HCT116 (cell line): ENCODE measurements around the gene TMEM178B. TPM values are rescaled to one million over a fixed set of nuclear protein-coding genes. Genes with fewer than 3 reads are reported as not detected.

ENCODE experiments used
- ATAC-seq: fragments of 200-7000 bp; cut with Tn5 transposase; 2 replicates; pipeline ENCODE4 v1.9.1; 2020; ENCODE audit warnings: mild to moderate bottlenecking, moderate library complexity
- Bru-seq: library from RNA; stranded (reverse); fragments of 400-500 nt; gene quantifications from one replicate; lab custom pipeline; 2021; lab: Mats Ljungman, UMichigan
- BruChase-seq, 2 experiments: library from RNA; stranded (reverse); fragments of 400-500 nt; gene quantifications; one replicate each; lab custom pipeline; 2021; lab: Mats Ljungman, UMichigan
- BruUV-seq: library from RNA; stranded (reverse); fragments of 400-500 nt; replicated peaks from 2 replicates; lab custom pipeline; 2021; lab: Mats Ljungman, UMichigan
- CTCF ChIA-PET: fragments of 300-600 bp; sonication (Branson Sonifier 250); formaldehyde crosslinking; loops from one replicate; lab custom pipeline; 2021; ENCODE audit warnings: antibody characterized with exemption; lab: Charles Lee
- POLR2A ChIA-PET: fragments of 300-600, 350-600 bp; sonication (Branson Sonifier 250); formaldehyde crosslinking; loops from one replicate; lab custom pipeline; 2021; ENCODE audit warnings: antibody characterized with exemption; lab: Charles Lee
- RAD21 ChIA-PET, 2 experiments: fragments of 300-600 bp; sonication (Branson Sonifier 250); formaldehyde crosslinking; loops; one replicate each; lab custom pipeline; 2023; ENCODE audit warnings: low total read pairs in 2 of 2; ENCODE audit not compliant: uncharacterized antibody in 2 of 2, unreplicated experiment in 2 of 2, low non-redundant PET in 1 of 2; lab: Charles Lee
- DNase-seq: peaks from one replicate; pipeline ENCODE4 v3.0.0-alpha.2; 2010; ENCODE audit warnings: low read depth, low spot score
- H2AFZ ChIP-seq: fragments of 200-600 bp; shearing (Covaris generic), sonication (generic); 2 replicates; pipeline ENCODE4 v1.6.1; 2017; ENCODE audit warnings: low read depth, mixed run types, mixed read lengths, antibody characterized with exemption, low read length; ENCODE audit not compliant: poor library complexity, severe bottlenecking
- H3K27ac ChIP-seq: 2 replicates; pipeline ENCODE4 v1.5.1; 2012; ENCODE audit warnings: low read depth, low read length
- H3K27me3 ChIP-seq: fragments of 200-600 bp; sonication (generic); 2 replicates; pipeline ENCODE4 v1.6.1; 2016; ENCODE audit warnings: mixed run types, low read length, mixed read lengths; ENCODE audit not compliant: insufficient read depth
- H3K36me3 ChIP-seq, 2 experiments: fragments of 200-500 bp in 1 of 2; fragments of 200-600 bp in 1 of 2; sonication (Bioruptor generic) in 1 of 2; sonication (generic) in 1 of 2; 2 replicates each; pipeline versions ENCODE4 v1.5.1 to v1.6.1; 2014 to 2016; ENCODE audit warnings: low read length in 2 of 2, inconsistent platforms in 1 of 2, mixed read lengths in 1 of 2, mixed run types in 1 of 2; ENCODE audit not compliant: insufficient read depth in 2 of 2, control insufficient read depth in 1 of 2
- H3K4me1 ChIP-seq, 2 experiments: fragments of 200-600 bp in 1 of 2; sonication (generic) in 1 of 2; 2 replicates each; pipeline versions ENCODE4 v1.5.1 to v1.6.1; 2012 to 2017; ENCODE audit warnings: low read length in 2 of 2, inconsistent platforms in 1 of 2, mild to moderate bottlenecking in 1 of 2, mixed read lengths in 1 of 2, mixed run types in 1 of 2, moderate library complexity in 1 of 2; ENCODE audit not compliant: insufficient read depth in 2 of 2, control insufficient read depth in 1 of 2
- H3K4me2 ChIP-seq: fragments of 200-600 bp; sonication (generic); 2 replicates; pipeline ENCODE4 v1.6.1; 2017; ENCODE audit warnings: mixed run types, low read length, mixed read lengths
- H3K4me3 ChIP-seq, 2 experiments: fragments of 200-600 bp in 1 of 2; sonication (generic) in 1 of 2; replicated peaks in 1 of 2; 2 replicates each; pipeline ENCODE4 v1.5.1; 2011 to 2016; ENCODE audit warnings: low read length in 2 of 2, control low read depth in 1 of 2, low read depth in 1 of 2, mild to moderate bottlenecking in 1 of 2, mixed read lengths in 1 of 2, mixed run types in 1 of 2
- H3K79me2 ChIP-seq: fragments of 200-600 bp; sonication (generic); 2 replicates; pipeline ENCODE4 v1.6.1; 2017; ENCODE audit warnings: mild to moderate bottlenecking, mixed run types, low read length, moderate library complexity, mixed read lengths; ENCODE audit not compliant: insufficient read depth
- H3K9ac ChIP-seq: fragments of 200-600 bp; sonication (generic); 2 replicates; pipeline ENCODE4 v1.6.1; 2016; ENCODE audit warnings: low read length, mixed read lengths
- H3K9me2 ChIP-seq: fragments of 200-600 bp; sonication (generic), shearing (Covaris generic); 2 replicates; pipeline ENCODE4 v1.6.1; 2017; ENCODE audit warnings: mixed run types, mild to moderate bottlenecking, moderate library complexity; ENCODE audit not compliant: insufficient read depth
- H3K9me3 ChIP-seq, 2 experiments: fragments of 200-500 bp in 1 of 2; fragments of 200-600 bp in 1 of 2; sonication (Bioruptor generic) in 1 of 2; sonication (generic) in 1 of 2; 2 replicates each; pipeline ENCODE4 v1.6.1; 2014 to 2017; ENCODE audit warnings: low read length in 2 of 2, mixed read lengths in 2 of 2, inconsistent platforms in 1 of 2, low read depth in 1 of 2, mild to moderate bottlenecking in 1 of 2, mixed run types in 1 of 2, moderate library complexity in 1 of 2; ENCODE audit not compliant: control insufficient read depth in 1 of 2, insufficient read depth in 1 of 2
- H4K20me1 ChIP-seq: fragments of 200-600 bp; sonication (generic), shearing (Covaris generic); 2 replicates; pipeline ENCODE4 v1.6.1; 2017; ENCODE audit warnings: mixed run types, mild to moderate bottlenecking, moderate library complexity; ENCODE audit not compliant: insufficient read depth
- EGR1 ChIP-seq: IDR thresholded peaks from 2 replicates; pipeline ENCODE4 v1.6.1; 2012; ENCODE audit warnings: low read depth
- EZH2phosphoT487 ChIP-seq: fragments of 200-600 bp; IDR thresholded peaks from 2 replicates; pipeline ENCODE4 v1.6.1; 2018; ENCODE audit warnings: antibody characterized with exemption, borderline replicate concordance
- RAD21 ChIP-seq: IDR thresholded peaks from 2 replicates; pipeline ENCODE4 v1.6.1; 2012; ENCODE audit warnings: low read depth, mild to moderate bottlenecking
- SIN3A ChIP-seq: IDR thresholded peaks from 2 replicates; pipeline ENCODE4 v1.6.1; 2012; ENCODE audit warnings: low read depth
- SP1 ChIP-seq: IDR thresholded peaks from 2 replicates; pipeline ENCODE4 v1.6.1; 2012; ENCODE audit warnings: low read depth
- intact Hi-C: fragments of 100-400 bp; cut with micrococcal nuclease; formaldehyde crosslinking; loops from 2 replicates; pipeline ENCODE4 v1.10.0; 2022
- long read RNA-seq: library from polyadenylated mRNA; unstranded; transcript quantifications from one replicate; pipeline ENCODE4 v2.0.0, GENCODE V29; 2021; ENCODE audit not compliant: unreplicated experiment
- polyA plus RNA-seq: library from polyadenylated mRNA; unstranded; fragments of >200 nt; gene quantifications from 2 replicates; pipeline ENCODE4 v1.2.1, GENCODE V29; 2012; ENCODE audit warnings: missing spikeins
- total RNA-seq: library from RNA; stranded (reverse); gene quantifications from one replicate; pipeline ENCODE4 v1.2.1, GENCODE V29; 2021; ENCODE audit not compliant: unreplicated experiment
- TF ChIP-seq, protein P1 (sequence below): IDR thresholded peaks from 2 replicates; pipeline ENCODE4 v1.6.1; 2011; ENCODE audit warnings: mild to moderate bottlenecking, low read length, moderate library complexity; ENCODE audit not compliant: insufficient replicate concordance; ENCODE audit errors: extremely low read depth
- TF ChIP-seq, protein P2 (sequence below), 3 experiments: fragments of 200-600 bp in 1 of 3; sonication (generic) in 1 of 3; IDR thresholded peaks in 2 of 3; conservative IDR thresholded peaks in 1 of 3; 2 replicates each; pipeline ENCODE4 v1.5.1; 2012 to 2017; ENCODE audit warnings: low read depth in 2 of 3, low read length in 2 of 3, antibody characterized with exemption in 1 of 3, borderline replicate concordance in 1 of 3, control low read depth in 1 of 3, mild to moderate bottlenecking in 1 of 3, mixed read lengths in 1 of 3, mixed run types in 1 of 3, moderate library complexity in 1 of 3; ENCODE audit not compliant: insufficient read depth in 1 of 3

Gene TMEM178B
- total RNA-seq: 0.02 TPM
- polyA plus RNA-seq: not detected in 2 replicates
- percentile 10 among the genes with signal in this experiment for Bru-seq, nascent RNA
- BruChase-seq, experiment 1, labeled RNA remaining after a 6-hour chase: percentile 7 among the genes with signal in this experiment
- percentile 12 among the genes with signal in this experiment for BruChase-seq, experiment 2, labeled RNA remaining after a 2-hour chase
- long read RNA-seq: 0 reads

DNA sequence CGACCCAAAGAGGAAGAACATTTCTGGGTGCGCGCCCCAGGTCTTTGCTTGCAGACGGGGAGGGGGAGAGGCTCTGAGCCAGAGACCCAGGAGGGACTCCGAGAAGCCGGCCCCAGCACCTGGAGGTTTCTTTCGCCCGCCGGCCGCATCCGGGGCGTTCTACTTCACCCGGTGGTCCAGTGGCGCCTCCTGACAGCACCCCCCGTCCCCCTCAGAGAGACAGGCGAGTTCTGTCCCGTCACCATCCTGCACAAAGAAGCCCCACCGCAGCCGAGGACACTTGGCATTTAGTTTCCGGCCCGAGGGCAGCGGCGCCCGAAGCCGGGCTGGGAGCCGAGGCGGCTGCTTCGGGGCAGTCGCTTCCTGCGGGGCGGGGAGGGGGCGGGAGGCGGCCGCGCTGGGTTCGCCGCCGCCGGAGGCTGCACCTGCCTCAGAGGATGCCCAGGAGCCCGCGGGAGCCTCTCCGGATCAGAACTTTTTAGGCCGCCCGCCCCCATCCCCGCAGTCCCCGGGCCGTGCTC is at the start of gene TMEM178B:
TMEM178B (plus strand) TSS at position 424 of the 521 bp plus-strand sequence.
- intact Hi-C loops: no loop called here
- no peak within 1 kb of the TSS for H3K9ac ChIP-seq
- ChIA-PET RAD21 (no interaction called here), POLR2A (no interaction called here), CTCF (no interaction called here)
- DNase-seq (no peak), ATAC-seq (no peak)
- no peaks in the 10 kb centered on the region for H3K9me3 ChIP-seq
- H4K20me1 ChIP-seq: no peaks in the 10 kb centered on the region
- no peak within 1 kb of the TSS for H3K4me2 ChIP-seq
- H3K27ac ChIP-seq: no peak within 1 kb of the TSS
- H3K4me1 ChIP-seq: no peaks in the 10 kb centered on the region
- no peaks in the 10 kb centered on the region for H3K9me2 ChIP-seq
- H2AFZ ChIP-seq: no peak within 1 kb of the TSS
- H3K27me3 ChIP-seq: peaks cover 12% of the 10 kb centered on the region
- TF ChIP-seq EZH2phosphoT487 (no peak), RAD21 (no peak), SIN3A (no peak), SP1 (no peak), EGR1 (no peak)
- TF ChIP-seq, protein P1, sequence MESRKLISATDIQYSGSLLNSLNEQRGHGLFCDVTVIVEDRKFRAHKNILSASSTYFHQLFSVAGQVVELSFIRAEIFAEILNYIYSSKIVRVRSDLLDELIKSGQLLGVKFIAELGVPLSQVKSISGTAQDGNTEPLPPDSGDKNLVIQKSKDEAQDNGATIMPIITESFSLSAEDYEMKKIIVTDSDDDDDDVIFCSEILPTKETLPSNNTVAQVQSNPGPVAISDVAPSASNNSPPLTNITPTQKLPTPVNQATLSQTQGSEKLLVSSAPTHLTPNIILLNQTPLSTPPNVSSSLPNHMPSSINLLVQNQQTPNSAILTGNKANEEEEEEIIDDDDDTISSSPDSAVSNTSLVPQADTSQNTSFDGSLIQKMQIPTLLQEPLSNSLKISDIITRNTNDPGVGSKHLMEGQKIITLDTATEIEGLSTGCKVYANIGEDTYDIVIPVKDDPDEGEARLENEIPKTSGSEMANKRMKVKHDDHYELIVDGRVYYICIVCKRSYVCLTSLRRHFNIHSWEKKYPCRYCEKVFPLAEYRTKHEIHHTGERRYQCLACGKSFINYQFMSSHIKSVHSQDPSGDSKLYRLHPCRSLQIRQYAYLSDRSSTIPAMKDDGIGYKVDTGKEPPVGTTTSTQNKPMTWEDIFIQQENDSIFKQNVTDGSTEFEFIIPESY: no peak
- TF ChIP-seq, protein P2, sequence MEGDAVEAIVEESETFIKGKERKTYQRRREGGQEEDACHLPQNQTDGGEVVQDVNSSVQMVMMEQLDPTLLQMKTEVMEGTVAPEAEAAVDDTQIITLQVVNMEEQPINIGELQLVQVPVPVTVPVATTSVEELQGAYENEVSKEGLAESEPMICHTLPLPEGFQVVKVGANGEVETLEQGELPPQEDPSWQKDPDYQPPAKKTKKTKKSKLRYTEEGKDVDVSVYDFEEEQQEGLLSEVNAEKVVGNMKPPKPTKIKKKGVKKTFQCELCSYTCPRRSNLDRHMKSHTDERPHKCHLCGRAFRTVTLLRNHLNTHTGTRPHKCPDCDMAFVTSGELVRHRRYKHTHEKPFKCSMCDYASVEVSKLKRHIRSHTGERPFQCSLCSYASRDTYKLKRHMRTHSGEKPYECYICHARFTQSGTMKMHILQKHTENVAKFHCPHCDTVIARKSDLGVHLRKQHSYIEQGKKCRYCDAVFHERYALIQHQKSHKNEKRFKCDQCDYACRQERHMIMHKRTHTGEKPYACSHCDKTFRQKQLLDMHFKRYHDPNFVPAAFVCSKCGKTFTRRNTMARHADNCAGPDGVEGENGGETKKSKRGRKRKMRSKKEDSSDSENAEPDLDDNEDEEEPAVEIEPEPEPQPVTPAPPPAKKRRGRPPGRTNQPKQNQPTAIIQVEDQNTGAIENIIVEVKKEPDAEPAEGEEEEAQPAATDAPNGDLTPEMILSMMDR (IDR thresholded peaks at IDR 0.05 in 2 of 3, conservative IDR thresholded peaks at IDR 0.05 in 1 of 3; ENCODE audit: borderline replicate concordance in 1 of 3, insufficient read depth in 1 of 3, low read depth in 2 of 3, low read length in 2 of 3): no peak
- H3K36me3 ChIP-seq: no peaks in the 10 kb centered on the region
- no TSS peak for BruUV-seq
- no peak within 1 kb of the TSS for H3K4me3 ChIP-seq
- H3K79me2 ChIP-seq: no peaks in the 10 kb centered on the region
